NCI-H345 treated with DMSO at 0.1 percent for 48 hours (cell line): ENCODE results near the gene MAGEB4.
"Not testable (repeated sequence)": the region's sequence is repeated elsewhere in the genome, so short reads cannot be mapped to it uniquely, and the experiment has no call there.

ENCODE experiments used
- DNase-seq: peaks from one replicate; lab custom pipeline; 2025; ENCODE audit not compliant: unreplicated experiment; lab: John Stamatoyannopoulos, UW

MAGEB4 gene

GRCh38 chrX:30241724-30242415 lies at the start of gene MAGEB4:
MAGEB4 (plus strand) TSS chrX:30242000; CDS start chrX:30242136, 136 bp downstream.
- no peak for DNase-seq

- not testable (repeated sequence) for DNase-seq
Observed at GRCh38 chrX:30193910-30194309, 47.9 kb upstream of the MAGEB4 start.

GRCh38 chrX:30196322-30196721 lies 45.5 kb upstream of the MAGEB4 start:
- peak; percentile 1 for DNase-seq

- DNase-seq, result no peak
Observed at GRCh38 chrX:30212172-30212571, 29.6 kb upstream of the MAGEB4 start.

GRCh38 chrX:30215357-30215843 lies 26.4 kb upstream of the MAGEB4 start, which contains the start of gene MAGEB2:
MAGEB2 (plus strand) TSS chrX:30215563; CDS start chrX:30218581, 3,018 bp downstream.
- DNase-seq, result no peak

GRCh38 chrX:30217465-30217864 lies 24.3 kb upstream of the MAGEB4 start:
- DNase-seq, result no peak

GRCh38 chrX:30219372-30219771 lies 22.4 kb upstream of the MAGEB4 start:
- DNase-seq, result no peak

GRCh38 chrX:30220661-30221060 lies 21.1 kb upstream of the MAGEB4 start:
- DNase-seq, result no peak

GRCh38 chrX:30224536-30224935 lies 17.3 kb upstream of the MAGEB4 start:
- no peak for DNase-seq

GRCh38 chrX:30228526-30228925 lies 13.3 kb upstream of the MAGEB4 start:
- DNase-seq, result no peak

- DNase-seq, result no peak
Observed at GRCh38 chrX:30230395-30230794, 11.4 kb upstream of the MAGEB4 start, which contains the start of gene MAGEB3. MAGEB3 (plus strand) TSS chrX:30230657; CDS start chrX:30235925, 5,268 bp downstream.

- DNase-seq, result no peak
Observed at GRCh38 chrX:30246769-30247489, 5.1 kb downstream of the MAGEB4 start, which contains the start of gene MAGEB1. MAGEB1 (plus strand) TSS chrX:30247146; CDS start chrX:30250494, 3,348 bp downstream.

- DNase-seq, result no peak
Observed at GRCh38 chrX:30248854-30249253, 7.1 kb downstream of the MAGEB4 start.

GRCh38 chrX:30253257-30253656 lies 11.5 kb downstream of the MAGEB4 start:
- no peak for DNase-seq

GRCh38 chrX:30259927-30260326 lies 18.1 kb downstream of the MAGEB4 start:
- no peak for DNase-seq

GRCh38 chrX:30261012-30261411 lies 19.2 kb downstream of the MAGEB4 start:
- DNase-seq, result no peak

- DNase-seq, result no peak
Observed at GRCh38 chrX:30262763-30263162, 21.0 kb downstream of the MAGEB4 start.

- DNase-seq, result no peak
Observed at GRCh38 chrX:30270639-30271038, 28.8 kb downstream of the MAGEB4 start.

GRCh38 chrX:30275498-30275897 lies 33.7 kb downstream of the MAGEB4 start:
- DNase-seq, result no peak

- no peak for DNase-seq
Observed at GRCh38 chrX:30278365-30278764, 36.6 kb downstream of the MAGEB4 start.

- DNase-seq, result no peak
Observed at GRCh38 chrX:30280428-30280827, 38.6 kb downstream of the MAGEB4 start.

- DNase-seq, result no peak
Observed at GRCh38 chrX:30282527-30282926, 40.7 kb downstream of the MAGEB4 start.
